HG02884 (cell line): ENCODE results near the gene MCM6.
"Not testable (repeated sequence)": the region's sequence is repeated elsewhere in the genome, so short reads cannot be mapped to it uniquely, and the experiment has no call there.

Source experiments
- ATAC-seq: cut with Tn5 transposase; IDR thresholded peaks from one replicate; pipeline ENCODE4 v1.9.1; 2021; ENCODE audit warnings: mild to moderate bottlenecking, moderate library complexity; ENCODE audit not compliant: unreplicated experiment

MCM6 gene

DNA sequence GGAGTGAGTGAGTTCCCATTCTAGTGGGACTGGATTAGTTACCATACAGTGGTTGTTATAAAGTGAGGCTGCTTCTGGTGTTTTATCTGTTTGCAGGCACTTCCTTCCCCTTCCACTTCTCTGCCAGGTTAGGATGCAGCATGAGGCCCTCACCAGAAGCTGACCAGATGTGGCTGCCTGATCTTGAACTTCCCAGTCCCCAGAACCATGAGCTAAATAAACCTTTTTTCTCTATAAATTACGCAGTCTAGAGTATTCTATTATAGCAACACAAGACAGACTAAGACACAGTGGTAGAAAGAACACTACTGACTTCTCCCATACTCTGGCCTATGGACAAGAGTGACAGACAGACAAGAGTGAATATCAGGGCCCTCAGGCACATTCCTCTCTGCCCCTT lies 53.4 kb downstream of the MCM6 start:
- no peak for ATAC-seq

DNA sequence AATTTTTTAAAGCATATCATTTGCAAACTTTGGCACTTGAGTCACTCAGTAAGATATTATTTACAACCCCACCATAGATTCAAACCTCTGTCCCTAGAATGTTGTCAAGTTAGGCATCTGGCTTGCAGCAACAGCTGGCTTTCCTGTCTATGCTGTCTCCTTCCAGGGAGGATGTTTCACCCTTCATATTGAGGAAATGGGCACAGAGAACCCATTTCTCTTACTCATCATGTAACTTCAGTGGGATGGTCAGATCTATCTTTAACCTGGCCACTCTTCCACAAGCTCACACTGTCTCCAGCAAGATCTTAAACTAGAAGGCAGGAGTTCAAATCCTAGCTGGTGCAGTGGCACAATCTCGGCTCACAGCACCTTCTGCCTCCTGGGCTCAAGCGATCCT lies 55.1 kb downstream of the MCM6 start:
- ATAC-seq = no peak

DNA sequence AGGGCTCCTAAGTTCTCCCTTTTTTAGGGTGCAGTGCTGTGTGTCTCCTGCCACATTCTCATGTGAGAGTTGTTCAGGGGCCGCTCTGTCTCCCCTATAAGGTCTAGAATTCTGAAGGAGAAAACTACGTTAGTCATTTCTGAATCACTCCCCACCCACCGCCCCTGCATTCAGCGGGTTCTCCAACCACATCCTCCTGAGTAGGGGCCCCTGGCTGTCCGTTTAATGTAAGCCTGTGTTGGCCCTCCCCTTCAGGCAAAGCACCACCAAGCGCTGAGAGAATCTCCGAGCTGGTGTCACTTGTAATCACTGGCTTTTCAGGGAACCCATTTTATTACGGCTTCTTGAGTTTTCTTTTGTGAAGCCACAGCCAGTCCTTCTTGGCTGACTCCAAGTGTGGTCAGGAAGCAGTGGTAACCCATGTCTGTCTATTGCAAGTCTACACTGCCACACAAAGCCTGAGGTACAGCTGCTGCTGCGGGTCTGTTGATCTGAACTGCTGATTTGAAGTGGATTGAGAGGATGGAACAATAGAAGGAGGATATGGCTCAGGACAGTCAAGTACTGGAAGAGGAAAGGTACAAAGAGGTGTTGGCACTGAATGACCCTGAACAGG lies 56.1 kb downstream of the MCM6 start:
- peak; percentile 92 for ATAC-seq

DNA sequence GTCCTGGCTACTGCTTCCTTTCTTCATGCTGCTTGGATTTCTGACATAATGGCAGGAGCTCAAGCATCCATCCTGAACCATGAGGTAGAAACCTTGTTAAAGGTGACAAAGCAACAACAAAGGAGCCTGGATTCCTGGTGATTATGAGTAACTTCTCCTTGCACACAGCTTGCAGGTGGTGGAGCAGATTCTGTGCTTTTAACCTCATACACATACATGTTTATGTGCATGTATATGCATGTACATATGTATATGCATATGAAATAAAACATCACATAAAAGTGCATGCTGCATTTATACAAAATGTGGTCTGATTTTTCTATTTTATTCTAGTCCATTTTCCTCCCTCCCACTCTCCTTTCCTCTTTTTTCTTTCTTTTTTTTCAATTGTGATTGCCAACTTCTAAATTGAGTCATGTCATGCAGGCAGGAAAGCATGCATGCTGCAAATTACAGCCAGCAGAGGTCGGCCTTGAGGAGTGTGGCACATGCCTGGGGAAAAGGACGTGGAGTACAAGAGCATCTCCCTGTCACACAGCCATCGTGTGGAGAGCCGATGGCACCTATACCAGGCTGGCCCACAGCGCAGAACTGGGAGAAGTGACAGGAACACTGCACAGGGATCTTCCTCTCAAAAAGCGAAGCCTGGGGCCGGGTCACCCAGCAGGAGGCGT lies 57.2 kb downstream of the MCM6 start:
- ATAC-seq = no peak

DNA sequence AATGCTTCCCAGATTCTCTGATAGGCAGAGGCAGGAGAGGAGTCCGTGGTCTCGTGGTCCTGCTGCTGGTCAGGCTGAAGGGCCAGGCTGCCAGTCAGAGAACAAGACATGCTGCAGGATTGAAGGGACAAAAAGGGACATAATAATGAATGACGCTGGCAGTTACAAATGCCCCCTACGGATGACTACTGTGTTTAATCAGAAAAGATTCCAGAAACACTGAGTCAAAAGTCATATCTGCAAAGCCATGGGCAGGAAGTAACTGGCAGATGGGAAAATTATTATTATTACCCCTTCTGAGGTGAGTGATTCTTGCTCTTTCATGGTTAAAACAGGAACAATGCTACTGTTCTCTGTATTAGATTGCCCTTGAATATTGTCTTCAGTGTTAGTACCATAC lies 58.3 kb downstream of the MCM6 start:
- no peak for ATAC-seq

DNA sequence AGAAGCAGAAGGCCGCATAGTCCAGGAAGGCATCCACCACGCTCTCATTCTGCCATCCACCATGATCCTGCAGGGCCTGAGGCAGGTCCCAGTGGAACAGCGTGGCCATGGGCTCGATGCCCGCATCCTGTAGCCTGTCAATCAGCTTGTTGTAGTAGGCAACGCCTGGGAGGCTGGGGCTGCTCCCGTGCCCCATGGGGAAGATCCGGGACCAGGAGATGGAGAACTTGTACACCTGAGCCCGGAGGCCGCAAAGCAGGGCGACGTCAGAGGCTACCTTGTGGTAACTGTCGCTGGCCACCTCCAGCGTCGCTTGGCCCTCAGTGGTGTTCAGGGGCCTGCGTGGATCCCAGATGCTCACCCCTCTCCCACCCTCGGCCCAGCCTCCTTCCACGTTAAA lies 58.8 kb downstream of the MCM6 start:
- no peak for ATAC-seq

DNA sequence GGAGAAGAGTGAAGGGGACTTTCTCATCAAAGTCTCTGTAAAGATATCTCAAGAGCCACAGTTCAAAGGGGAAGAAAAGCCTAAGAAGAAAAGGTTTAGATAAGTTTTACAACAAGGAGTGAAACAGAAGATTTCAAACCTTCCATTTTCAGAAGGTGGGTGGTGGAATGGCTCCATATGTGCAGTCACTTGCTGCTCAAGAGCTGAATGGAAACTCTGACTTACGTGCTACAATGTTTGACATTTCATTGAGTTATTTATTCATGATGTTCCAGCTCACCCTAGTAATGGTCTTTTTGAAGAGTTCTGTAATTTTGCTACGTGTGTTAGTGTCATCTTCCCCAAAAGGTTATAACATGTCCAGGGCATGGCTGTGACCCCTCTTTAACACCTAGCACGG lies 61.0 kb downstream of the MCM6 start:
- no peak for ATAC-seq

DNA sequence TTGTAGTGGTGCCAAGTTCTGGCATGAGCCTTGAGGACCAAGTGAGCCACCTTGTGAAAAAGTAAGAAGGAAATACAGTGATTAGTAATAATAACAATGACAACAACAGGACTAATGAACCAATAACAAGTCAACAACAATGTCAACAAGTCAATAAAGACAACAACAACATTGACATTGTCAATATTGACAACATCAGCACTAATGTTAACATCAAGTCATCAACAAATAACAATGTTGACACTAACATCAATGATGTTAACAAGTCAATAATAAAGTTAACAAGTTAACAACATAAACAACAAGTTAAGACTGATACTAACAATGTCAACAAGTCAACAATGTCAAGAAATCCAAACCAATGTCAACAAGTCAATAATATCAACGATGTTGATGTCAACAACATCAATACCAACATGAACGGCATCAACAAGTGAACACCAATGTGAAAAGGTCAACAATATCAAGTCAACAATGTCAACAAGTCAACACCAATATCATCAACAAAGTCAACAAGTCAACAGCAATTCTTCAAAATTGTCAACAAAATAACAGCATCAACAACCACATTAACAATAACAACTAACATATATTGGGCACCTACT lies 63.2 kb downstream of the MCM6 start:
- no peak for ATAC-seq

DNA sequence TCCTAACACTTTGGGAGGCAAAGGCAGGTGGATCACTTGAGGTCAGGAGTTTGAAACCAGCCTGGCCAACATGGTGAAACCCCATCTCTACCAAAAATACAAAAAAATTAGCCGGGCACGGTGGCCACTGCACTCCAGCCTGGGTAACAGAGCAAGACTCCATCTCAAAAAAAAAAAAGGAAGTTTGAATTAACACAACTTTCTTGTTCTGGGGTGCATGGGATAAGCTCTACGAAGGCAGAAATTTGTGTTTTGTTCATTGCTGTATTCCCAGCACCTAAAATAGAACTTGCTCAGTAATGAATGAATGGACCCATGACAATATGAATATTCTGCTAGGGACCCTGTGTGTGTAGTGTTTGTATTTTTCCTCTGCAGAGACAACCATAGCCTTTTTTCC lies 68.4 kb downstream of the MCM6 start:
- ATAC-seq = not testable (repeated sequence)

DNA sequence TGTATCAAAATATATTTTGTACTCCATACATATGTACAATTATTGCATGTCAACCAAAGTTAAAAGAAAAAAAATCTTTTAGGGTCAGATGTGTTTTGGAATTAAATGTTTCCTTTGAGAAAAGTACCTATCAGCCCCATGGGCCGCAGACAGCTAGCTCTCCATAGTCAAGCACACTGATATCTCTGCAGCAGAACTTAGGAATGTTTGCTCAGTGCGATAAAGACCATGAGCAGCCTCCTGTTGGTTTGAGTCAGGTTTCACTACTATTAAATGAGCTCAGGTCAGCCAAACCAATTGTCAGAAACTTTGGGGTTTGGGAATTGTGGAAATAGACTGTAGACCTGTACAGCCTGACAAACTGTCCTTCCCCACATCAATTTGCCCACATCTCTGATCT lies 73.0 kb downstream of the MCM6 start:
- no peak for ATAC-seq

DNA sequence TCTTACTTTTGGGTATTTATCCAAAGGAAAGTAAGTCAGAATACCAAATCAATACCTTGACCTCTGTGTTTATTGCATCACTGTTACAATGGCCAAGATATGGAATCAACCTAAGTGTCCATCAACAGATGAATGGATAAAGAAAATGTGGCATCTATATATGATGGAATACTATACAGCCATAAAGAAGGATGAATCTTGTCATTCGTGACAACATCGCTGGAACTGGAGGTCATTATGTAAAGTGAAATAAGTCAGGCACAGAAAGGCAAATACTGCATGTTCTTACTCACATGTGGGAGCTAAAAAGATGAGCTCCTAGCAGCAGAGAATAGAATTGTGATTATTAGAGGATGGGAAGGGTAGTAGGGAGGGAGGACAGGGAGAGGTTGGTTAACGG lies 73.9 kb downstream of the MCM6 start:
- ATAC-seq = no peak

DNA sequence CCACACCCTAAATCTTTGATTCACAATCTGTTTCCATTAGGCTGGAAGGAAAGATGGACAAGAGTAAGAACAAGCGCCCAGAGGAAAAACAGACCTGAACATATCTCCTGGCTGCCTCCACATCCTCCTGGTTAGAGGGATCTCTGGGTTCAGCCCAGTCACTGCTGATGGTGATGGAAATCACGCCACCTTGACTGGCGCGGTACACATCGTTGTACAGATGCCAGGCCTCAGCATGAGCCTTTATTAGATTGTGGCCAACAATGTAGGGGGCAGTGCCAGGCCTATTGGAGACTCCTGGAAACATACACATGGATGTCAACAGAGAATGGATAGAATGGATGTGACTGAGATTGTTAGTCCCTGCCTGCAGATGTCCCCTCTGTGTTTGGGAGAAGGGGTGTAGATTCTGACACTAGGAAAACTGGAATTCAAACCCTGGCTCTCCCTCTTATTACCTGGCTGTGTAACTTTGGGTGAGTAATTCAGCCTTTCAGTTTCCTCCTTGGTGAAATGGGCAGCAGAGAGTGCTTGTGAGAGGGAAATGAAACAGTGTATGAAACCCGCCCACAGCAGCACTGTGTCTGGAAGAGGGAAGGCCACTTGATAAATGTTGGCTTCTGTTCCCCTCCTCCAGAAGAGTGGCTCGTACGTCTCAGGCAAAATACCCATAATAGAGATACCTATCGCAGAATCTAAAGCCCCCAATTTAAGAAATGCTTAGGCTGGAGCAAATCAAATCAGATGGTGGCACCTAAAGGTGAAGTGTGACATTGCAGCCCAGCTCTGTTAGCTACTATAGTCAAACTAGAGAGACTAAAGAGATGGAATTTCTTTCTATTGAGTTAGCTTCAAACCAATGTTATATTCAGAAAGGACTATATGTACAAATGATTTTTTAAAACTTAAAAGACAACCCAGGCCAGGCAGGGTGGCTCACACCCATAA lies 75.5 kb downstream of the MCM6 start:
- ATAC-seq = no peak

DNA sequence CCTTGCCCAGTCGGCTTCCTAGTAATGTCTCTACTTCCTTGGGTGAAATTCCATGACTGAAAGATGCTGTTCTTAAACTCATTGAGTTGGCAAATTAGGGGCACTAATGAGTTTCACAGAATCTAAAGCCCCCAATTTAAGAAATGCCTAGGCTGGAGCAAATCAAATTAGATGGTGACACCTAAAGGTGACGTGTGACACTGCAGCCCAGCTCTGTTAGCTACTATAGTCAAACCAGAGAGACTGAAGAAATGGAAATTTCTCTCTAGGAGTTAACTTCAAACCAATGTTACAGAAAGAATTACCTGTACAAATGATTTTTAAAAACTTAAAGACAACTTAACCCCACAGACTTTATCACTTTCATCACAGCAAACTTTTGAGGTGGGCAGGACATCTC lies 76.5 kb downstream of the MCM6 start:
- ATAC-seq = no peak

DNA sequence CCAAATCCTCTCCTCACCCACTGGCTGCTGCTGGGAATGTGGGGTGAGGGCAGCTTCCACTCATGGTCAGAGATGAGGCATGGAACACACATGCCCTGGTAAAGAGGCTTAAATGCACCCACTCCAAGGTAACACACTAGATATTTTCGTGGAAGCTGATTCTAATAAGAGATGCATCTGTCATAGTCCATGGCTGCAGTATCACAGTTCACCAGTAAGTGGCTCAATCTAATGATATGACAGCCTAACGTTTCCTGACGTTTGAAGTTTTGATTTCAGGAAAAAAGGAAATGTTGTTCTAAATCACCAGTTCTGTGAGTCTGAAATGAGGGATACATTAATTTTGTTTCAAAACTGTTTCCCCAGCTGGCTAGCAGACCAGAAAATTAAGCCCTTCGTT lies 77.5 kb downstream of the MCM6 start:
- no peak for ATAC-seq

DNA sequence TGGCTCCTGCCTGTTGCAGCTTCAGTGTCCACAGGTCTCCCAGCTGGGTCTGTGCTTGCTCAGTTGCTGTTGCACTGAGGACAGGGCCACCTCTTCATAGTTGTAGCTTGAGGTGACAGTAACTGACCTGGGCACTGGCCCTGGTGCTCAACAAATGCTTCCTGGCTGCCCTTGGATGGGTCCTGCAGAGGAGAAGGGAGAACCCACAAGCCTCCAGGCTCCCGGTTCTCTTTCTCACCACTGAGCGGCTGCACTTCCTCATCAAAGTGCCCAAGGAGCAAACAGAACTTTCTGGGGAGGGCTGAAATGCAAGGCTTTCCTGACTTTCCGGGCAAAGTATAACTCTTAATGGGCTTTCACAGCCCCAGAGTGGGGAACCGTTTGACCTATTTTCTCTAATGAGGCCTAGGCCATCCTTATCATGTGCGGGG lies 78.0 kb downstream of the MCM6 start:
- no peak for ATAC-seq

DNA sequence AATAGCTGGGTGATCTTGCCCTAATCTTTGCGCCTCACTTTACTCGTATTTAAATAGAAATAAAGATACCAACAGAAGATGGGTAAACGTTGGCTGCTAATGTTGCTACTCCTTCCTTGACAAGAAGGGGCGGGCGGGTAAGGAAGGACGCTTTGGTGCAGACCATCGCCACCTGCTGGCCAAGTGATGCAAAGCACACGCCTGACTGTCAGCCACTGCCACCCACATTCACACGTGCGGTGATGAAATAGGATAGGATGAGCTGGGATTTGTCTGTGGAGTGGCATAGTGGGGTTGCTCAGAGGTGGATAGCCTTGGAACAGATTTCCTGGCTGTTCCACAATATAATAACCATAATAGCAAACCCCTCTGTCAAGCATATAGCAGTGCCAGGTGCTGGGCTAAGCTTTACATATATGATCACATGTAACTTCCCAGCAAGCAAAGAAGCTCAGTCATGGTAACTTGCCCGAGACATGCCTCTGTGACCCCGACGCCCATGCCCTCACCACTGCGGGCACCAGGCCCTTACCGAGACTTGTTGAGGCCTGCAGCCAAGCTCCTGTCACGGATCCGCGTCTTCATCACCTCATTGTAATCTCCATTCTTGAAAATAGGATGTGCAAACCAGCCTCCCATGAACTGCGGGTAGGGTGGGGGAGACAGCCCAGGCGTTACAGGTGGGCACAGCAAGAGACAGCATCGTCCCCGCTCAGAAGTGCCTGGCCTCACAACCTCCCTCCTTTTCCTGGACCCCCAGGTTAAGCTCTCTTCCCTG lies 78.6 kb downstream of the MCM6 start:
- peak; percentile 64 for ATAC-seq

DNA sequence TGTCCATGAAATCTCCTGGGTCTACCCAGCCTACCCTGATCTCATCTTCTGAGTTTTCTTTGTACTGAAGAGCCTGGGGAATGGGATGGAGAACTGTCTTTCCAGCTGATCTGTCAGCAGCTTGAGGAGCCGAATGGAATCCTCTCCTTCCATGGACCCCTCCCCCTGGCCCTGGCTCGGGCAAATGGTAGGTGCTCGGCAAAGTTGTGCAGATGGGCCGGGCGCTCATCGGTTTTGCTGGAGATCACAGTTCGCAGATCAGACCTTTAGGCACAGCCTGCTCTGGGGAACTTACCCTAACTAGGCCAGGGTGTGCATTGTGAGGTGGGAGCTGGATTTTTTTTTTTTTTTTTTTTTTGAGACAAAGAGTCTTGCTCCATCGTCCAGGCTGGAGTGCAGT lies 79.6 kb downstream of the MCM6 start:
- no peak for ATAC-seq

DNA sequence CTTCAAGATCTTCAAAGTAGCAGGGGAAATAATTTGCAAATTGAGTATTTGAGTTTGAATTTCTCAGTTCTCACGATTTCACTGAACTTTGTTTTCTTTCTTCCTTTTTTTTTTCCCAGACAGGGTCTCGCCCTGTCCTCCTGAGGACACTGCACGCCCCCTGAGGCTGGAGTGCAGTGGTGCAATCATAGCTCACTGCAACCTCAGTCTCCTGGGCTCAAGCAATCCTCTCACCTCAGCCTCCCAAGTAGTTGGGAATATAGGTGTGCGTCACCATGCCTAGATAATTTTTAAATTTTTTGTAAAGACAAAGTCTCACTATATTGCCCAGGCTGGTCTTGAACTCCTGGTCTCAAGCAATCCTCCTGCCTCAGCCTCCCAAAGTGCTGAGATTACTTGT lies 80.6 kb downstream of the MCM6 start:
- not testable (repeated sequence) for ATAC-seq

DNA sequence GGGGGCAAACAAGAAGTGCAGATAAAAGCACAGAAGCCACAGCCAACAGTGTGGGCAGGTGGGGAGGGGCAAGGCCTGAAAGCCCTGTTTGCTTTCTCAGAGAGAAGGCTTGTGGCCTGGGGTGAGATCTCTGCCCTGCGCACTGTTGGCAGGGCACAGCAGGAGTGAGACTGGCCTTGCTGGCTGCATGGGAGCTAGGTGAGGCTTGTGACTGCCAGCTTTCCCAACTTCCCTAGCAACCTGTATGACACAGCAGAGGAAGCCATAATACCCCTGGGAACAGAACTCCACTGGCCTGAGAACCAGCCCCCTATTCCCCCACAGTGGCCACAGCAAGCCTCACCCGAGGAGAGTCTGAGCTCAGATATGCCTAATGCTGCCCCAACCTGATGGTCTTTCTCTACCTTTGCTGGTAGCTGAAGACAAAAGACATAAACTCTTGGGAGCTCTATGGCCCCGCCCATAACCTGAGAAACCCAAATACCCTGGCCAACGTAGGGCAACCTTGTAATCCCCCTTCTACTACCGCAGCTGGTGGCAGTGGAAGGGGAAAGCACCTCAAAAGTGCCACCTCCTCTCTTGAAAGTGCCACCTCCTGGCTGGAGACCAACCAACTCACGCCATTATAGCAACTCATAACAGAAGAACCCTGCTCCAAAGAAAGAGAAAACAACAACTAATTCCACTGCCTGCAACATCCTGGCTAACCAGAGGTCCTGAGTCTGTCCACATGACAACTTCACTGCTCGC lies 83.7 kb downstream of the MCM6 start:
- no peak for ATAC-seq
